Duodenal mucosa (tissue), 2 donors: Measurements from ENCODE around the gene EIF2B5.
A peak's percentile ranks its signal among the peaks of the same experiment; 100 is the strongest.

ENCODE experiments used
- H3K27ac ChIP-seq: one replicate; pipeline ENCODE4 v1.7.0; 2013; ENCODE audit warnings: low read depth, low read length
- H3K27me3 ChIP-seq, 2 donors: one replicate each; pipeline ENCODE4 v1.7.0; 2013; ENCODE audit warnings: low read length in 2 of 2, control low read depth in 1 of 2; ENCODE audit not compliant: insufficient read depth in 2 of 2, control insufficient read depth in 1 of 2
- H3K36me3 ChIP-seq, 2 donors: one replicate each; pipeline ENCODE4 v1.7.0; 2013; ENCODE audit warnings: low read length in 2 of 2, control low read depth in 1 of 2; ENCODE audit not compliant: insufficient read depth in 2 of 2, control insufficient read depth in 1 of 2
- H3K4me1 ChIP-seq, 2 donors: one replicate each; pipeline ENCODE4 v1.7.0; 2013; ENCODE audit warnings: low read length in 2 of 2, control low read depth in 1 of 2; ENCODE audit not compliant: insufficient read depth in 2 of 2, control insufficient read depth in 1 of 2
- H3K4me3 ChIP-seq, 2 donors: one replicate each; pipeline ENCODE4 v1.7.0; 2013; ENCODE audit warnings: low read length in 2 of 2, low read depth in 1 of 2
- H3K9ac ChIP-seq, 2 donors: one replicate each; pipeline ENCODE4 v1.7.0; 2013; ENCODE audit warnings: low read length in 2 of 2, low read depth in 1 of 2
- H3K9me3 ChIP-seq, 2 donors: one replicate each; pipeline ENCODE4 v1.7.0; 2013; ENCODE audit warnings: low read length in 2 of 2, control low read depth in 1 of 2; ENCODE audit not compliant: control insufficient read depth in 1 of 2

EIF2B5 gene

DNA sequence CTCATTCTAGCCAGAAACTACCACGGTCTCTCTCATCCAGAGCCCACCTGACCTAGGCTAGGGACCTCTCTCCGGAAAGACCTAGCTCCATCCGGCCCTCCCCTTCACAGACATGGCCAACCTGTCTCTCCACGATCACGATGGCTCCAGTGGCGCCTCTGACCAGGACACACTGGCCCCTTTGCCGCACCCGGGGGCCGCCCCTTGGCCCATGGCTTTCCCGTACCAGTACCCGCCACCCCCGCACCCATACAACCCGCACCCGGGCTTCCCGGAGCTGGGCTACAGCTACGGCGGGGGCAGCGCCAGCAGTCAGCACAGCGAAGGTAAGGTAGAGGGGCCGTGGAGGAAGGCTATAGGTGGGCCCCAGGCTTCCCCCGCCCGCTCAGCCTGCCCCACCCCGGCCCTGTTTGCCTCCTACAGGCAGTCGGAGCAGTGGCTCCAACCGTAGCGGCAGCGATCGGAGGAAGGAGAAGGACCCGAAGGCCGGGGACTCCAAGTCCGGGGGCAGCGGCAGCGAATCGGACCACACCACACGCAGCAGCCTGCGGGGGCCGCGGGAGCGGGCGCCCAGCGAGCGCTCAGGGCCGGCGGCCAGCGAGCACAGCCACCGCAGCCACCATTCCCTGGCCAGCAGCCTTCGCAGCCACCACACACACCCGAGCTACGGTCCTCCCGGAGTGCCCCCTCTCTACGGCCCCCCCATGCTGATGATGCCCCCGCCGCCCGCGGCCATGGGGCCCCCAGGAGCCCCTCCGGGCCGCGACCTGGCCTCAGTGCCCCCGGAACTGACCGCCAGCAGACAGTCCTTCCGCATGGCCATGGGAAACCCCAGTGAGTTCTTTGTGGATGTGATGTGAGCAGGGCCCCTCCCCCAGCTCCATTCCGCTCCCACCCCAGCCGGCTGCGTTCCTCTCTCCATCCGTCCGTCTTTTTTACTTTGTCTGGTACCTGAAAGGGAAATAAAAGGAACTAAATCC lies 35.0 kb downstream of the EIF2B5 start:
- Histone ChIP-seq H3K9me3 (no peaks in the 10 kb centered on the region), H3K4me3 (no peak overlapping the region), H3K36me3 (peaks cover 41 to 62% of the 10 kb centered on the region in 2 donors), H3K27me3 (no peaks in the 10 kb centered on the region), H3K9ac (no peak overlapping the region), H3K4me1 (peaks cover 0 to 5% of the 10 kb centered on the region in 2 donors), H3K27ac (no peak overlapping the region)

DNA sequence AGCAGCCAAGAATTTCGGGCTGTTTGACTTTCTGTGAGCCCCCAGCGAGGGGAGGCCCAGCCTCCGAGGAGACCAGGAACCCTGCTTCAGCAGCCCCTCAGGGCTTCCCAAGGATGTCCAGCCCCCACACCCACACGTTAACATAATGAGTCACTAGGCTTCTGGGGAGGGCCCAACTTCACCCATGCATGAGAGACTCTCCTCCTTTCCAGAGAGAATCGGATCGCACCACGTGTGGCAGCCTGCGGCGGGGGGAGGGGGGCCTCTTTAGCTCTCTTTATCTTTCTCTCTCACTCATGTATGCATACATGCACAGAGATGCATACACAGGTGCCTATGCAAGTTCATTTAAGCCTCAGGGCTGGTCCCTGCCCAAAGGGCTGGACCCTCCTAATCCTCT lies 36.4 kb downstream of the EIF2B5 start:
- no peak overlapping the region for H3K9ac ChIP-seq
- H3K4me3 ChIP-seq, result no peak overlapping the region
- no peak overlapping the region for H3K27ac ChIP-seq
- H3K4me1 ChIP-seq, result peaks cover 13 to 16% of the 10 kb centered on the region in 2 donors
- no peaks in the 10 kb centered on the region for H3K9me3 ChIP-seq
- no peaks in the 10 kb centered on the region for H3K27me3 ChIP-seq
- peaks cover 29 to 48% of the 10 kb centered on the region in 2 donors for H3K36me3 ChIP-seq

DNA sequence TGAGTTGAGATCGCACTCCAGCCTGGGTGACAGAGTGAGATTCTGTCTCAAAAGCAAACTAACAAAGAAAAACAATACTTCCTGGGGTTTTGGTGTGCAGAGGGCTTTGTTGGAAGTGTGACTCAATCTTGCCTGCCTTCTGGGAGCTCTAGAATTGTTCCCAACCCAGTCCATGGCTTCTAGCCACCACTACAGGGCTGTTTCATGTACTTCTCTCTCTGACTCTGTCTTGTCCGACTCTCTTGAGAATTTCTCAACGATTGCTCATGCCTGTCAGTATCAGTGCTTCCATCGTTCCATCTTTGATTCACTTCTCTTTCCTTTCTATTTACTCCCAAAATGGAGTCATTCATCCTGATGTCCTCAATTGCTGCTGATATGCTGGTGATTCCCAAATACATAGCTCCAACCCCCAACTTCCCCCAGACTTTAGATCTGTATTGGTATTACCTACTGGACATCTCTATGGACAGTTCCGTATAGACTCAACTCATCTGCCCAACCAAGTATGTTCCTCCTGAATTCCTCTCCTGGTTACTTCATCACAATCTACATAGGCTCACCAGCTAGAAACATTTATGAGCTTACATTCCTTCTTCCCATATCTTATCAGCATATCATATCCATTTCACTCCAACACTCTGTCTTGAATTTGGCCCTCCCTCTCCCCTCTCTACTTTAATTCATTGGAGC lies 37.7 kb downstream of the EIF2B5 start:
- no peak overlapping the region for H3K27ac ChIP-seq
- H3K4me3 ChIP-seq, result no peak overlapping the region
- H3K9ac ChIP-seq, result no peak overlapping the region
- H3K36me3 ChIP-seq, result peaks cover 29 to 45% of the 10 kb centered on the region in 2 donors
- H3K4me1 ChIP-seq, result peaks cover 25 to 29% of the 10 kb centered on the region in 2 donors
- no peaks in the 10 kb centered on the region for H3K27me3 ChIP-seq
- no peaks in the 10 kb centered on the region for H3K9me3 ChIP-seq

DNA sequence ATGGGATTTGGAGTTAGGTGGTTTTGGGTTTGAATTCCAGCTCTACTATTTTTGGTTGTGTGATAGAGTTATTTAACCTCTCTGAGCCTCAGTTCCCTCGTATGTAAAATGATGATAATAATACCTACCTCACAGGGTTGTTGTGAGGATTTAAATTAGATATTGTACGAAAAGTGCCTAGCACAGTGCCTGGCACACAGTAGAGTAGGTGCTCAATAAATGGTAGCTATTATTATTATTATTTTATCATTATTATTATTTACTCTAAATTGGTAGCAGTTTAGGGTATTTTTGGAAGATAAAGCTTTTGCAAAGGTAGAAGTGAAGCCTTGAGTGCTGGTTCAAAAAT lies 38.2 kb downstream of the EIF2B5 start:
- Histone ChIP-seq H3K9me3 (no peaks in the 10 kb centered on the region), H3K4me3 (no peak overlapping the region), H3K27ac (no peak overlapping the region), H3K9ac (no peak overlapping the region), H3K4me1 (peaks cover 30 to 34% of the 10 kb centered on the region in 2 donors), H3K36me3 (peaks cover 29 to 45% of the 10 kb centered on the region in 2 donors), H3K27me3 (no peaks in the 10 kb centered on the region)

DNA sequence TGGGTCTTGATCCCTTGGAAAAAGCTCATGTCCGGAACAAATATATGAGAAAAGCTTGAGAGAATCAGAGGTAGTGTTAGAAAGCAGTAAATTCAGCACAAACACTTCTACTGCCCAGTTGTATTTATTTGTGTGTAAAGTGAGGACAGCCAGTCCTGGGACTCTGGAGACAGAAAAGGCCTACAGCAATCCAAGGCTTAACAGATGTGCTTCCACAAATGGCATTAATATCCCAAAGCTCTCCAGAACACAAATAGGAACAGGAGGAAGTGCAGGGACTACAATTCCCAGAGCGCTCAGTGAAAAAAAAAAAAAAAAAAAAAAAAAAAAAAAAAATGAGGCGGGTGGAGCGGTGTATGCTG lies 39.1 kb downstream of the EIF2B5 start:
- H3K4me1 ChIP-seq, result peaks cover 40 to 43% of the 10 kb centered on the region in 2 donors
- peak overlapping the region in 1 of 2 donors; percentile 16 for H3K4me3 ChIP-seq
- no peak overlapping the region for H3K27ac ChIP-seq
- no peaks in the 10 kb centered on the region for H3K27me3 ChIP-seq
- H3K36me3 ChIP-seq, result peaks cover 33 to 46% of the 10 kb centered on the region in 2 donors
- H3K9ac ChIP-seq, result peak overlapping the region in 1 of 2 donors; percentile 31
- H3K9me3 ChIP-seq, result no peaks in the 10 kb centered on the region

DNA sequence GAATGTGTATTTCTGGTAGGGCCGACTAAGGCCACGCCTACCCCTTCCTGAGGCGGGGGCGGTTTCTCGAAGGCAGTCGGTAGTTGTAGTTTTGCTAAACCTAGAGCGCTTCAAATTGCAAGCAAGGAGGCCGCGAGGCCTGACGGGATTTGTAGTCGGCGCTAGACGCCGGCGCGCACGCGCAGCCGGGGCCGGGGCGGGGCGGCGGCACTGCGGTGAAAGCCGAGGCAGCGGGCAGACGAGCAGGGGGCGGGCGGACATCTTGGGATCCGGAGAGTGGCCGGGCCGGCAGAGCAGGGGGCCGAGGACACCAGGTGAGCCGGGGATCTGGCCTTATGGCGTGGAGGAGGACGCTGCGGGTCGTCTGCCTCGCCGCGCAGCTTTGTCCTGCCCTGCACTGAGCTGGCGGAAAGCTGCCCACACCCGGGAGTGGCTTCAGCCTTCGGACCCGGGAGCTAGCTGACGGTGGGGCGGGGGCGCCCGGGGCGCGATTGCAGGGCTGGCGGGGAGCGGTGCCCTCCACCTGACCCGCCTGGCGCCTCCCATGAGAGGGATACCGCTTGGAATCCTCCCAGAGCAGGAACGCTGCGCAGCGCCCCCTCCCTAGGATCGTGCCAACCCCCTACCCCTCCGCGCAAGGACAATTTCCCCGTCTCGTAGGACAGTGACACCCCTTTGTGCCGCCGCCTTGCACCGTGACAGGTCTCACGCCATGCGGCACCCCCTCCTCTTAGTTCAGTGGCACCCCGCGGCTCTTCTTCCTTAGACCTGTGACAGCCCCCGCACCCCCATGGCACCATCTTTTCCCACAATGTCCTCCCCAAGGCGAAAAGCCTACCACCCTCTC lies 39.7 kb downstream of the EIF2B5 start, which contains the start of gene AP2M1:
Gene AP2M1 (plus strand): TSS at position 210 of the 847 bp plus-strand sequence. CDS start 2,139 bp downstream, outside the sequence.
- Histone ChIP-seq H3K4me3 (peak within 1 kb of the TSS; percentile 84 to 96), H3K9ac (peak within 1 kb of the TSS; percentile 91 to 100), H3K36me3 (peaks cover 36 to 46% of the 10 kb centered on the region in 2 donors), H3K4me1 (peaks cover 40 to 43% of the 10 kb centered on the region in 2 donors), H3K27ac (peak within 1 kb of the TSS; percentile 75), H3K9me3 (no peaks in the 10 kb centered on the region), H3K27me3 (no peaks in the 10 kb centered on the region)

DNA sequence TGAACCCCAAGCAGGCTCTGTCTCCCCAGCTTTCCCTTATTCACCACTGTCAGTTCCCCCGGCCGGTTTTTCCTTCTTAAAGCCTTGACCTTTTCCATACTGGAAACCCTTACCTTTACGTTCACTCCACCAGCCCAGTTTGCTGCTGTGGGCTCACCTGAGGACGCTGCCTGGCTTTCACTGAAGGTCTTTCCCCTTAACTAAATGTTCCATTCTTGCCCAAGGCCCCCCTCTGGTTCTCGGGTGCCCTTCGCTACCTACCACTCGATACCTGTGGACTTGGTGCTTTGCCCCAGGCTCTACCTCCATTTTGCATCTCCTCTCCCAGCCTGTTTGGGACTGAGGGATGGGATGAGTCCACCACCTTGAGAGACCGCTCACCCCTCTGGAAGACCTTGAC lies 40.3 kb downstream of the EIF2B5 start:
- Histone ChIP-seq H3K27ac (peak overlapping the region; percentile 75), H3K4me3 (peak overlapping the region; percentile 84 to 96), H3K4me1 (peaks cover 40 to 43% of the 10 kb centered on the region in 2 donors), H3K27me3 (no peaks in the 10 kb centered on the region), H3K36me3 (peaks cover 42 to 51% of the 10 kb centered on the region in 2 donors), H3K9ac (peak overlapping the region; percentile 91 to 100), H3K9me3 (no peaks in the 10 kb centered on the region)

DNA sequence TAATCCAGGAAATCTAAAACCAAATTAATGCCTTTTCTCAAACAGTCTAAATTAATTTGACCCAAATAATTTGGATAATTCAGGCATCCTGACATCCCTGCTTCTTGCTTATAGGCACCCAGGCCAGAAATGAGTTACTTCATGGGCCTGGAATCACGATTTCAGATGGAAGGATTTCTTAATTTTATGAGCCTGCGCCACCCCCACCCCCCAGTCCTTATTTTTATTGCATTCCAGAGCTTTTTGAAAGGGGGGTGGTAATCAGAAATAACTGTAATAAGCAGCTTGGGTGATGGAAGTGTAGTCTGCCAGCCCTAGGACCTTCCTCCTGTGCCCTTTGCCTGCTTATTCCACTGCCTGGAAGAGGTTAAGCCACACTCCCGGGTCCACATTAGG lies 40.8 kb downstream of the EIF2B5 start:
- peak overlapping the region; percentile 91 to 100 for H3K9ac ChIP-seq
- H3K4me3 ChIP-seq, result peak overlapping the region; percentile 84 to 96
- H3K4me1 ChIP-seq, result peaks cover 40 to 43% of the 10 kb centered on the region in 2 donors
- peaks cover 47 to 51% of the 10 kb centered on the region in 2 donors for H3K36me3 ChIP-seq
- H3K27ac ChIP-seq, result no peak overlapping the region
- H3K9me3 ChIP-seq, result no peaks in the 10 kb centered on the region
- H3K27me3 ChIP-seq, result no peaks in the 10 kb centered on the region

DNA sequence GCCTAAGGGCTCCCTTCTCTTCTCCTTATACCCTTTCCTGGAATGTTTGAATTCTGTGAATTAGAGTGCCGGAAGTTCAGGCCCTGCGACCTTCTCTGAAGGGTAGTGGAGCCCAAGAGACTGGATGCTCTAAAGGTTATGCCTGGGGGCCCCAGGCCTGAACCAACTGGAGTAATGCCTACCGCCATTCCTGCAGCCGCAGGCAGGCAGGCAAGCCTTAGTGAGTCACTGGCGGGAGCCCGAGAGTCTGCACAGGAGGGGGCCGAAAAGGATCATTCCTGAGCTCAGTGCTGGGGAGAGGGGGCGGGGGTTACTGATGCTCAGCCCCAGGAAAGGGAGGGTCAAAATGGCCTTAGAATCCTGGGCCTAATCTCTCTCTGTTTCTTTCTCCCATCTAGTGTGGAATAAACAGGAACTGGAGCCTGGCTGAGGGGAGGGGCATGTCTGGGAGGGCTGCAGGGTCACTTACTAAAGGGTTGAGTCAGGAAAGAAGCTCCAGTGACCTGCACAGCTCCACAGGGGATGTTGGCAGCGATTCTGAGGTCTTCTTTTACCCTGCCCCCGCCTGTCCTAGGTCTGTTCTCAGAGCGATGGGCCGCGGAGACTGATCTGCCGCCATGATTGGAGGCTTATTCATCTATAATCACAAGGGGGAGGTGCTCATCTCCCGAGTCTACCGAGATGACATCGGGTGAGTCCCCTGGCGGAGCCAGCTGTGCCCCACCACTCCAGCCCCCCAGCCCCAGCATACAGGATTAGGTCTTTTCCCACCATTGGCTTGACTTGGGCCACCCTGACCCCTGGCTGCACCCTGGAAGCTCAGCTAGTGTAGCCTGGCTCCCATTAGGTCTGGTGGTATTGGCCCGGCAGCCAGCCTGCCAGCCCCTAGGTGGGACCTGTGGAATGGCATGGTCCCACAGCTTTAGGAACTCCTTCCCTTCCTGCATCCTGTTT lies 41.5 kb downstream of the EIF2B5 start:
- H3K4me3 ChIP-seq, result peak overlapping the region; percentile 84 to 96

More for the DNA sequence above, 41.5 kb downstream of the EIF2B5 start:
- Histone ChIP-seq H3K27me3 (no peaks in the 10 kb centered on the region), H3K9ac (peak overlapping the region; percentile 91 to 100), H3K27ac (no peak overlapping the region), H3K9me3 (no peaks in the 10 kb centered on the region), H3K36me3 (peaks cover 50 to 51% of the 10 kb centered on the region in 2 donors), H3K4me1 (peaks cover 40 to 43% of the 10 kb centered on the region in 2 donors)
